RWPE2 (cell line): Measurements from ENCODE around the gene FLYWCH1.

ENCODE experiments used
- ATAC-seq: fragments of 200-7000 bp; cut with Tn5 transposase; 3 replicates; pipeline ENCODE4 v1.9.1; 2021; ENCODE audit warnings: low read depth
- DNase-seq: peaks from one replicate; pipeline ENCODE4 v3.0.0-alpha.2; 2020; ENCODE audit warnings: low spot score
- H3K27ac ChIP-seq: fragments of 450-650 bp; 2 replicates; pipeline ENCODE4 v1.5.1; 2017; ENCODE audit warnings: mild to moderate bottlenecking; ENCODE audit not compliant: poor library complexity, severe bottlenecking
- H3K27me3 ChIP-seq: fragments of 250-450 bp; sonication (Bioruptor Pico); 2 replicates; pipeline ENCODE4 v1.5.1; 2021; ENCODE audit warnings: mild to moderate bottlenecking, moderate library complexity; ENCODE audit not compliant: insufficient read depth, poor library complexity, severe bottlenecking
- H3K36me3 ChIP-seq: fragments of 250-450 bp; sonication (Bioruptor Pico); 2 replicates; pipeline ENCODE4 v1.5.1; 2020; ENCODE audit warnings: low read depth, mild to moderate bottlenecking, moderate library complexity
- H3K4me1 ChIP-seq: fragments of 250-450 bp; sonication (Bioruptor Pico); 2 replicates; pipeline ENCODE4 v1.5.1; 2021; ENCODE audit warnings: mild to moderate bottlenecking, moderate library complexity; ENCODE audit not compliant: insufficient read depth, poor library complexity, severe bottlenecking
- H3K4me3 ChIP-seq: fragments of 250-450 bp; sonication (Bioruptor Pico); 2 replicates; pipeline ENCODE4 v1.5.1; 2021; ENCODE audit warnings: mild to moderate bottlenecking, moderate library complexity; ENCODE audit not compliant: severe bottlenecking
- H3K9me3 ChIP-seq: fragments of 250-450 bp; sonication (Bioruptor Pico); 2 replicates; pipeline ENCODE4 v1.5.1; 2021; ENCODE audit warnings: mild to moderate bottlenecking, moderate library complexity; ENCODE audit not compliant: severe bottlenecking
- TF ChIP-seq, protein P1 (sequence below): fragments of 450-650 bp; IDR thresholded peaks from one replicate; pipeline ENCODE4 v1.5.1; 2017; ENCODE audit warnings: mild to moderate bottlenecking, moderate library complexity; ENCODE audit not compliant: poor library complexity, severe bottlenecking

FLYWCH1 gene

DNA sequence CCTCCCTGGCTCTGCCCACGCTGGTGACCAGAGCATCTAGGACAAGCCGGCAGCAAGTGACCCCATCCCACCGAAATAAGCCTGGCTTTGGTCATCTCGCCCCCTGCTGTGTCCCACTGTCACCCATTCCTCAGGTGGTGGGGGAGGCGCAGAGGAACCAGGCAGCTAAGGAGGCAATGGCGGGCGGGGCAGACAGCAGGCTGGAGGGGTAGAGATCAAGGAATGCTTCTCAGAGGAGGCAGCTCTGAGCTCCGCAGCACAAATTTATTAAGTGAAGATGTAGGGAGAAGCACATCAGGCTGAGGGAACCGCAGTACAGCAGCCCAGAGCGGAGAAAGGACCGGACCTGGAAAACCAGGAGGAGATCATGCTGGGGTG lies 44.8 kb downstream of the FLYWCH1 start:
- no peaks in the 10 kb centered on the region for H3K36me3 ChIP-seq
- no peaks in the 10 kb centered on the region for H3K4me1 ChIP-seq
- DNase-seq = no peak
- ATAC-seq = no peak
- no peaks in the 10 kb centered on the region for H3K27me3 ChIP-seq
- no peak overlapping the region for H3K4me3 ChIP-seq
- TF ChIP-seq, protein P1, sequence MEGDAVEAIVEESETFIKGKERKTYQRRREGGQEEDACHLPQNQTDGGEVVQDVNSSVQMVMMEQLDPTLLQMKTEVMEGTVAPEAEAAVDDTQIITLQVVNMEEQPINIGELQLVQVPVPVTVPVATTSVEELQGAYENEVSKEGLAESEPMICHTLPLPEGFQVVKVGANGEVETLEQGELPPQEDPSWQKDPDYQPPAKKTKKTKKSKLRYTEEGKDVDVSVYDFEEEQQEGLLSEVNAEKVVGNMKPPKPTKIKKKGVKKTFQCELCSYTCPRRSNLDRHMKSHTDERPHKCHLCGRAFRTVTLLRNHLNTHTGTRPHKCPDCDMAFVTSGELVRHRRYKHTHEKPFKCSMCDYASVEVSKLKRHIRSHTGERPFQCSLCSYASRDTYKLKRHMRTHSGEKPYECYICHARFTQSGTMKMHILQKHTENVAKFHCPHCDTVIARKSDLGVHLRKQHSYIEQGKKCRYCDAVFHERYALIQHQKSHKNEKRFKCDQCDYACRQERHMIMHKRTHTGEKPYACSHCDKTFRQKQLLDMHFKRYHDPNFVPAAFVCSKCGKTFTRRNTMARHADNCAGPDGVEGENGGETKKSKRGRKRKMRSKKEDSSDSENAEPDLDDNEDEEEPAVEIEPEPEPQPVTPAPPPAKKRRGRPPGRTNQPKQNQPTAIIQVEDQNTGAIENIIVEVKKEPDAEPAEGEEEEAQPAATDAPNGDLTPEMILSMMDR = no peak
- no peaks in the 10 kb centered on the region for H3K9me3 ChIP-seq
- no peak overlapping the region for H3K27ac ChIP-seq

GRCh38 chr16:2959206-2959605 lies 47.5 kb downstream of the FLYWCH1 start:
- no peak for DNase-seq
- Histone ChIP-seq H3K27ac (no peak overlapping the region), H3K36me3 (no peaks in the 10 kb centered on the region), H3K9me3 (no peaks in the 10 kb centered on the region), H3K27me3 (no peaks in the 10 kb centered on the region), H3K4me1 (no peaks in the 10 kb centered on the region), H3K4me3 (no peak overlapping the region)
- TF ChIP-seq, protein P1 = no peak
- no peak for ATAC-seq

DNA sequence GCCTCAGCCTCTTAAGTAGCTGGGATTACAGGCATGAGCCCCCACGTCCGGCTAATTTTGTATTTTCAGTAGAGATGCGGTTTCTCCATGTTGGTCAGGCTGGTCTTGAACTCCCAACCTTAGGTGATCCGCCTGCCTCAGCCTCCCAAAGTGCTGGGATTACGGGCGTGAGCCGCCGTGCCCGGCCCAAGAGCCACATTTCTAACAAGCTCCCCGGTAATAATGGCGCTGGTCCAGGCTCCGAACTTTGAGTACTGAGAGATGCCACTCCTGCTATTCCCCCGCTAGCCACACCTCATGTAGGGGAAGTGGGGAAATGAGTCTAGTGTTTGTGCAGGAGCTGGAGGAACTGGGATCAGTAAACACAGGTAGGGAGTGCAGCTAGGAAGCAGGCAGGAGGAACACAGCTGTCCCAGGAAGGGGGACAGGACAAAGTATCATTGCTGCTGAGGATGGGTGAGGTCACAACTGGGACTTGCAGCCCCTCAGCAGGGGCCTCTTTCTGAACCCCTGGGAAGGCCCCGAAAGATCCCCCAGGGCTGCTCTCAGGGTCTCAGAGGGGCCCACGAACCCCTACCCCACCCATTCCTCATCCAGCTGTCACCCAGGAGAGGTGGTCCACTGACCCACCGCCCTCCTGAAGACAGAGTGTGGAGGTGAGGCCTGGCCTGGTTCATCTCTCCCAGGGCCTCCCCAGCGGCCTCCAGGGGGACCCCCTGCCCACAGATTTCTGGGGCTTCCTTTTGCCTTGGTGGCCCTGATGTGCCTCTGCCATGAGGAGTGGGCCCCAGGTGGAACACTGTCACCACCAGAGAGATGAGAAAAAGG lies 48.7 kb downstream of the FLYWCH1 start:
- no peaks in the 10 kb centered on the region for H3K4me1 ChIP-seq
- H3K27ac ChIP-seq = no peak overlapping the region
- ATAC-seq = no peak
- no peak for DNase-seq
- no peak overlapping the region for H3K4me3 ChIP-seq
- TF ChIP-seq, protein P1 = no peak
- no peaks in the 10 kb centered on the region for H3K27me3 ChIP-seq
- no peaks in the 10 kb centered on the region for H3K9me3 ChIP-seq
- H3K36me3 ChIP-seq = no peaks in the 10 kb centered on the region

- H3K4me1 ChIP-seq = no peaks in the 10 kb centered on the region
- H3K27me3 ChIP-seq = no peaks in the 10 kb centered on the region
- no peak overlapping the region for H3K27ac ChIP-seq
- no peak overlapping the region for H3K4me3 ChIP-seq
- ATAC-seq (no peak), DNase-seq (peak; percentile 56)
- TF ChIP-seq, protein P1 = no peak
- H3K9me3 ChIP-seq = no peaks in the 10 kb centered on the region
- no peaks in the 10 kb centered on the region for H3K36me3 ChIP-seq
Measured at GRCh38 chr16:2962334-2963073, 50.8 kb downstream of the FLYWCH1 start.
